GM23248 (cell line): ENCODE measurements around the gene RNPS1.

ENCODE experiments used
- EZH2 ChIP-seq: fragments of 200-600 bp; sonication (generic); IDR thresholded peaks from 2 replicates; pipeline ENCODE4 v1.6.1; 2018; ENCODE audit warnings: antibody characterized with exemption, mild to moderate bottlenecking; ENCODE audit not compliant: insufficient read depth, poor library complexity, severe bottlenecking
- EZH2phosphoT487 ChIP-seq: fragments of 200-600 bp; sonication (generic); IDR thresholded peaks from 2 replicates; pipeline ENCODE4 v1.6.1; 2018; ENCODE audit warnings: antibody characterized with exemption, moderate library complexity, mild to moderate bottlenecking, low read depth; ENCODE audit not compliant: insufficient read depth

DNA sequence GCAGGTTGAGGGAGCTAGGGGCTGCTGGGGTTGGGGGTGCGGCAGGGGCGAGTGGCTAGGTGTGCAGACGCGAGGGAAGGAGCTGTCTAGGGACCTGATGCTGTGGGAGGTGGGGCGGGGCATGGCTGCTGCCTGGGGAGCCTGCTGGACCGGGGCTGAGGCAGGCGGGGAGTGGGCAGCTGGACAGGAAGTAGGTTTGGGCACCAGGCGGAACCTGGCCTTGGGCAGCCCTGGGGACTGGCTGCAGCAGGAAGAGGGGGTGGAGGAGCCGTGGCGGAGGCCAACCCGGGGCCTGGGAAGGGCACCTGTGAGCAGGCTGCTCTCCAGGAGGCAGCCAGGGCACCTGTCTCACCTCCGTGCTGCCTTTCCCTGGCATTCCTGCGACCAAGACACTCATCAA is 37.5 kb downstream of the RNPS1 start:
- TF ChIP-seq EZH2 (no peak), EZH2phosphoT487 (no peak)
